Panc1 (cell line): ENCODE data around the gene NSRP1. TPM values are rescaled to one million over a fixed set of nuclear protein-coding genes. Genes with fewer than 3 reads are reported as not detected.

Experiments used
- ATAC-seq: fragments of 200-7000 bp; cut with Tn5 transposase; 2 replicates; pipeline ENCODE4 v1.9.1; 2020; ENCODE audit warnings: mild to moderate bottlenecking, moderate library complexity
- BruUV-seq: library from RNA; stranded (reverse); fragments of 400-500 nt; replicated peaks from 2 replicates; lab custom pipeline; 2021; lab: Mats Ljungman, UMichigan
- CTCF ChIA-PET: fragments of 300-600 bp; sonication (Branson Sonifier 250); formaldehyde crosslinking; loops from one replicate; lab custom pipeline; 2022; ENCODE audit warnings: antibody characterized with exemption; lab: Charles Lee
- POLR2A ChIA-PET: fragments of 300-600 bp; sonication (Branson Sonifier 250); formaldehyde crosslinking; loops from one replicate; lab custom pipeline; 2022; ENCODE audit warnings: antibody characterized with exemption; lab: Charles Lee
- DNase-seq: peaks from one replicate; pipeline ENCODE4 v3.0.0-alpha.2; 2010; ENCODE audit warnings: low read depth, low spot score
- H3K27ac ChIP-seq: 2 replicates; pipeline ENCODE4 v1.5.1; 2011; ENCODE audit warnings: mild to moderate bottlenecking, low read length, inconsistent platforms
- H3K27me3 ChIP-seq: fragments of 200-500 bp; sonication (Bioruptor generic); 2 replicates; pipeline ENCODE4 v1.6.0; 2014; ENCODE audit warnings: low read length, inconsistent platforms; ENCODE audit not compliant: control insufficient read depth, insufficient read depth
- H3K36me3 ChIP-seq: fragments of 200-500 bp; sonication (Bioruptor generic); 2 replicates; pipeline ENCODE4 v1.5.1; 2014; ENCODE audit warnings: inconsistent platforms, mild to moderate bottlenecking, low read length, moderate library complexity; ENCODE audit not compliant: control insufficient read depth, insufficient read depth
- H3K4me1 ChIP-seq: 2 replicates; pipeline ENCODE4 v1.5.1; 2011; ENCODE audit warnings: inconsistent platforms, mild to moderate bottlenecking, low read length, moderate library complexity; ENCODE audit not compliant: control insufficient read depth, insufficient read depth
- H3K4me3 ChIP-seq, 2 experiments: 2 replicates each; pipeline ENCODE4 v1.5.1; 2011 to 2012; ENCODE audit warnings: low read depth in 2 of 2, low read length in 2 of 2, mild to moderate bottlenecking in 2 of 2, inconsistent platforms in 1 of 2, moderate library complexity in 1 of 2
- H3K9me3 ChIP-seq: fragments of 200-500 bp; sonication (Bioruptor generic); 2 replicates; pipeline ENCODE4 v1.5.1; 2014; ENCODE audit warnings: low read depth, mild to moderate bottlenecking, inconsistent platforms, low read length, moderate library complexity; ENCODE audit not compliant: control insufficient read depth, insufficient read depth
- POLR2AphosphoS5 ChIP-seq: IDR thresholded peaks from 2 replicates; pipeline ENCODE4 v1.6.1; 2012; ENCODE audit warnings: mild to moderate bottlenecking, low read depth, low read length, moderate library complexity
- SIN3A ChIP-seq: IDR thresholded peaks from 2 replicates; pipeline ENCODE4 v1.6.1; 2012; ENCODE audit warnings: low read depth, mild to moderate bottlenecking, low read length, moderate library complexity, borderline replicate concordance; ENCODE audit not compliant: insufficient read depth
- TCF7L2 ChIP-seq: IDR thresholded peaks from 2 replicates; pipeline ENCODE4 v1.6.1; 2011; ENCODE audit warnings: mild to moderate bottlenecking, low read depth, low read length, inconsistent platforms
- in situ Hi-C: cut with HindIII; loops from 2 replicates; pipeline ENCODE4 v1.10.0; 2016; ENCODE audit warnings: low sequenced_read_pairs, low pct_unique_long_range_greater_than_20kb
- intact Hi-C: fragments of 100-400 bp; cut with micrococcal nuclease; formaldehyde crosslinking; loops from one replicate; pipeline ENCODE4 v1.10.0; 2022; ENCODE audit not compliant: unreplicated experiment
- total RNA-seq: library from RNA; stranded (reverse); gene quantifications from one replicate; pipeline ENCODE4 v1.2.1, GENCODE V29; 2021; ENCODE audit not compliant: unreplicated experiment
- TF ChIP-seq, protein P1 (sequence below), 2 experiments: IDR thresholded peaks; 2 replicates each; pipeline ENCODE4 v1.6.1; 2011 to 2012; ENCODE audit warnings: low read depth in 2 of 2, control low read depth in 1 of 2, low read length in 1 of 2, mild to moderate bottlenecking in 1 of 2, moderate library complexity in 1 of 2; ENCODE audit not compliant: insufficient read depth in 1 of 2
- TF ChIP-seq, protein P2 (sequence below): fragments of 450-650 bp; IDR thresholded peaks from 2 replicates; pipeline ENCODE4 v1.5.1; 2017; ENCODE audit warnings: mild to moderate bottlenecking

Gene NSRP1
- total RNA-seq, 1 experiment from 2014 or later = 30.5 TPM

DNA sequence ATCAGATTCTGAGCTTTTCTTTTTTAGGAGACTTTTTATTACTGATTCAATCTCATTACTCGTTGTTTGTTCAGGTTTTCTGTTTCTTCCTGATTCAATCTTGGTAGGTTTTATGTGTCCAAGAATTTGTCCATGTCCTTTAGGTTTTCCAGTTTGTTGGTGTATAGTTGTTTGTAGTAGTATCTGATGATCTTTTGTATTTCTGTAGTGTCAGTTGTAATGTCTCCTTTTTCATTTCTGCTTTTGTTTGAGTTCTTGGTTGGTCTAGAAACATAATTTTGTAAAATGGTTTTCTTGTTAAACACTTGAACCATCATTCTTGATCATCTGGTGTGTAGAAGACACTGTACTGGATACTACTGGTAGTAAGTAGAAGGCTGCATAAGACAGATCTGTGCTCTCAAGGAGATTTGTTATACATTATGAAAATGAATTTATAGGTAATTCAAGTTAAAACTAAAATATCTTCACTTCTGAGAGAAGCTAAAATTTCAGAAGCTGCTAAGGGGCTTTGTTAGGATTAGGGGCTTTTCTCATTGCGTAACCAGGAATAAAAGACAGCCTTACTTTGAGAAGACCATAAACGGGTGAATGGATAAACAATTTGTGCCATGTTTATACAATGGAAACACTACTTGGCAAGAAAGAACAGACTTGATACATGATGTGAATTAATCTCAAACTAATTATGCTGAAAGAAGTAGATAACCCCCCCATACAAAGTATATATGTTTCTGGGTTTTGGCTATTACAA, 44.0 kb downstream of the NSRP1 start:
- TF ChIP-seq, protein P1, sequence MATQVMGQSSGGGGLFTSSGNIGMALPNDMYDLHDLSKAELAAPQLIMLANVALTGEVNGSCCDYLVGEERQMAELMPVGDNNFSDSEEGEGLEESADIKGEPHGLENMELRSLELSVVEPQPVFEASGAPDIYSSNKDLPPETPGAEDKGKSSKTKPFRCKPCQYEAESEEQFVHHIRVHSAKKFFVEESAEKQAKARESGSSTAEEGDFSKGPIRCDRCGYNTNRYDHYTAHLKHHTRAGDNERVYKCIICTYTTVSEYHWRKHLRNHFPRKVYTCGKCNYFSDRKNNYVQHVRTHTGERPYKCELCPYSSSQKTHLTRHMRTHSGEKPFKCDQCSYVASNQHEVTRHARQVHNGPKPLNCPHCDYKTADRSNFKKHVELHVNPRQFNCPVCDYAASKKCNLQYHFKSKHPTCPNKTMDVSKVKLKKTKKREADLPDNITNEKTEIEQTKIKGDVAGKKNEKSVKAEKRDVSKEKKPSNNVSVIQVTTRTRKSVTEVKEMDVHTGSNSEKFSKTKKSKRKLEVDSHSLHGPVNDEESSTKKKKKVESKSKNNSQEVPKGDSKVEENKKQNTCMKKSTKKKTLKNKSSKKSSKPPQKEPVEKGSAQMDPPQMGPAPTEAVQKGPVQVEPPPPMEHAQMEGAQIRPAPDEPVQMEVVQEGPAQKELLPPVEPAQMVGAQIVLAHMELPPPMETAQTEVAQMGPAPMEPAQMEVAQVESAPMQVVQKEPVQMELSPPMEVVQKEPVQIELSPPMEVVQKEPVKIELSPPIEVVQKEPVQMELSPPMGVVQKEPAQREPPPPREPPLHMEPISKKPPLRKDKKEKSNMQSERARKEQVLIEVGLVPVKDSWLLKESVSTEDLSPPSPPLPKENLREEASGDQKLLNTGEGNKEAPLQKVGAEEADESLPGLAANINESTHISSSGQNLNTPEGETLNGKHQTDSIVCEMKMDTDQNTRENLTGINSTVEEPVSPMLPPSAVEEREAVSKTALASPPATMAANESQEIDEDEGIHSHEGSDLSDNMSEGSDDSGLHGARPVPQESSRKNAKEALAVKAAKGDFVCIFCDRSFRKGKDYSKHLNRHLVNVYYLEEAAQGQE (IDR thresholded peaks at IDR 0.05; ENCODE audit: insufficient read depth in 1 of 2, low read depth in 2 of 2, low read length in 1 of 2) = no peak
- TF ChIP-seq SIN3A (no peak), TCF7L2 (no peak), POLR2AphosphoS5 (no peak)
- TF ChIP-seq, protein P2, sequence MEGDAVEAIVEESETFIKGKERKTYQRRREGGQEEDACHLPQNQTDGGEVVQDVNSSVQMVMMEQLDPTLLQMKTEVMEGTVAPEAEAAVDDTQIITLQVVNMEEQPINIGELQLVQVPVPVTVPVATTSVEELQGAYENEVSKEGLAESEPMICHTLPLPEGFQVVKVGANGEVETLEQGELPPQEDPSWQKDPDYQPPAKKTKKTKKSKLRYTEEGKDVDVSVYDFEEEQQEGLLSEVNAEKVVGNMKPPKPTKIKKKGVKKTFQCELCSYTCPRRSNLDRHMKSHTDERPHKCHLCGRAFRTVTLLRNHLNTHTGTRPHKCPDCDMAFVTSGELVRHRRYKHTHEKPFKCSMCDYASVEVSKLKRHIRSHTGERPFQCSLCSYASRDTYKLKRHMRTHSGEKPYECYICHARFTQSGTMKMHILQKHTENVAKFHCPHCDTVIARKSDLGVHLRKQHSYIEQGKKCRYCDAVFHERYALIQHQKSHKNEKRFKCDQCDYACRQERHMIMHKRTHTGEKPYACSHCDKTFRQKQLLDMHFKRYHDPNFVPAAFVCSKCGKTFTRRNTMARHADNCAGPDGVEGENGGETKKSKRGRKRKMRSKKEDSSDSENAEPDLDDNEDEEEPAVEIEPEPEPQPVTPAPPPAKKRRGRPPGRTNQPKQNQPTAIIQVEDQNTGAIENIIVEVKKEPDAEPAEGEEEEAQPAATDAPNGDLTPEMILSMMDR = no peak
- CTCF ChIA-PET = no interaction called here
- H3K4me3 ChIP-seq = no peak overlapping the region
- no peaks in the 10 kb centered on the region for H3K27me3 ChIP-seq
- H3K9me3 ChIP-seq = no peaks in the 10 kb centered on the region
- H3K27ac ChIP-seq = no peak overlapping the region
- POLR2A ChIA-PET = no interaction called here
- DNase-seq (no peak), ATAC-seq (no peak)
- intact Hi-C loops = no loop called here
- H3K4me1 ChIP-seq = no peaks in the 10 kb centered on the region
- BruUV-seq = TSS peak; percentile 21
- in situ Hi-C loops = no loop called here
- no peaks in the 10 kb centered on the region; the same call in 1 of the 2 replicates for H3K36me3 ChIP-seq

DNA sequence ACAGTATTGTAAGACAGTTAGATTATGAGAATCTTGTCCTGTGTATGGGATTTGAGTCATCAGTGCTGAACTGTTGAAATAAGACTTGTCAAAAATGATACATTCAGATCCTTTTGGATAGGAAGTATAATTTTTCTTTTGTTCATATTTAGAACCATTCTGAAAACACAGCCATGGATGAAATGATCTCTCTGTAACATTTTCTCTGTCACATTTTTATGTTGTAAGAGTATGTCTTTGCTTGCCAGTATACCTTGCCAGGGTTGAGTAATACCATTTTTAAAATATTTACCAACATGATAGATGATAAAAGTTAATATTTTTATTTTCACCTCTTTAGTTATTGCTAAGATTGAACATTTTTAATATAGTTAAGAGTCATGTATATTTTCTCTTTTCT, 45.0 kb downstream of the NSRP1 start:
- no peak for TF ChIP-seq TCF7L2
- TF ChIP-seq SIN3A = no peak
- TF ChIP-seq, protein P2 = no peak
- TF ChIP-seq, protein P1 (IDR thresholded peaks at IDR 0.05; ENCODE audit: insufficient read depth in 1 of 2, low read depth in 2 of 2, low read length in 1 of 2) = no peak
- no peak for TF ChIP-seq POLR2AphosphoS5
- no TSS peak for BruUV-seq
- no peak for ATAC-seq
- H3K4me3 ChIP-seq = no peak overlapping the region
- H3K27ac ChIP-seq = no peak overlapping the region
- in situ Hi-C loops = no loop called here
- no peak for DNase-seq
- H3K27me3 ChIP-seq = no peaks in the 10 kb centered on the region
- H3K9me3 ChIP-seq = no peaks in the 10 kb centered on the region
- H3K4me1 ChIP-seq = no peaks in the 10 kb centered on the region
- POLR2A ChIA-PET = no interaction called here
- no peaks in the 10 kb centered on the region; the same call in 1 of the 2 replicates for H3K36me3 ChIP-seq
- CTCF ChIA-PET = no interaction called here
- intact Hi-C loops = no loop called here
